HG02981 (cell line): Measurements from ENCODE around the gene CARD11.

Source experiments
- ATAC-seq: cut with Tn5 transposase; IDR thresholded peaks from one replicate; pipeline ENCODE4 v1.9.1; 2021; ENCODE audit warnings: mild to moderate bottlenecking, moderate library complexity; ENCODE audit not compliant: unreplicated experiment

The CARD11 gene

GRCh38 chr7:2856388-2857169, 187.1 kb downstream of the CARD11 start:
- no peak for ATAC-seq
